ENCODE data around the gene HMGN1.

DNA sequence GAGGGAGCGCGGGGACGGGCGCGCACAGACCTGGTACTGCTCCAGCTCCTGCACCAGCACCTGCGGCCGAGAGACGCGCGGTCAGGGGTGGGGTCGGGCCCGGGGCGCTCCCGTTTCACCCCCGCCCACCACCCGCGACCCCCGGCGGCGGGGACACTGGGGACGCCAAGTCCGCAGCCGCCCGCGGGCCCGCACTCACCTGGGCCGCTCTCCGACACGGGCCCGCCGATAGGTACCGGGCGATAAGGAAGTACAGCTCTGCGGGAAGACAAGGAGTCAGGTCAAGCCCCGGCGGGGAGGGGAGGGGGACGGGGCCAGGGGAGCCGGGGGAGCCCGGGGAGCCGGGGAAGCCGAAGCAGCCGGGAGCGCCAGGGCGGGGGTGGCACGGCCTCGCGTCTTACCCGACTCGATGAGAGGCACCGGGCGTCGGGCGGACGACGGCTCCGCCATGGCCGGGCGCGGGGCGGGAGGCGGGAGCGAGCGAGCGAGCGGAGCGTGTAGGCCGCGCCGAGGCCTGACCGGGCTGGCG, 35.8 kb downstream of the HMGN1 start:
- TF ChIP-seq, protein P1, sequence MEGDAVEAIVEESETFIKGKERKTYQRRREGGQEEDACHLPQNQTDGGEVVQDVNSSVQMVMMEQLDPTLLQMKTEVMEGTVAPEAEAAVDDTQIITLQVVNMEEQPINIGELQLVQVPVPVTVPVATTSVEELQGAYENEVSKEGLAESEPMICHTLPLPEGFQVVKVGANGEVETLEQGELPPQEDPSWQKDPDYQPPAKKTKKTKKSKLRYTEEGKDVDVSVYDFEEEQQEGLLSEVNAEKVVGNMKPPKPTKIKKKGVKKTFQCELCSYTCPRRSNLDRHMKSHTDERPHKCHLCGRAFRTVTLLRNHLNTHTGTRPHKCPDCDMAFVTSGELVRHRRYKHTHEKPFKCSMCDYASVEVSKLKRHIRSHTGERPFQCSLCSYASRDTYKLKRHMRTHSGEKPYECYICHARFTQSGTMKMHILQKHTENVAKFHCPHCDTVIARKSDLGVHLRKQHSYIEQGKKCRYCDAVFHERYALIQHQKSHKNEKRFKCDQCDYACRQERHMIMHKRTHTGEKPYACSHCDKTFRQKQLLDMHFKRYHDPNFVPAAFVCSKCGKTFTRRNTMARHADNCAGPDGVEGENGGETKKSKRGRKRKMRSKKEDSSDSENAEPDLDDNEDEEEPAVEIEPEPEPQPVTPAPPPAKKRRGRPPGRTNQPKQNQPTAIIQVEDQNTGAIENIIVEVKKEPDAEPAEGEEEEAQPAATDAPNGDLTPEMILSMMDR (conservative IDR thresholded peaks at IDR 0.05; ENCODE audit: low read length) = no peak
- no peak for TF ChIP-seq EZH2phosphoT487 (IDR thresholded peaks at IDR 0.05; ENCODE audit: borderline replicate concordance, low read depth, low read length)

Data from OCI-LY7 (cell line).